Measurements from ENCODE around the gene MYO18B.

Gene MYO18B

DNA sequence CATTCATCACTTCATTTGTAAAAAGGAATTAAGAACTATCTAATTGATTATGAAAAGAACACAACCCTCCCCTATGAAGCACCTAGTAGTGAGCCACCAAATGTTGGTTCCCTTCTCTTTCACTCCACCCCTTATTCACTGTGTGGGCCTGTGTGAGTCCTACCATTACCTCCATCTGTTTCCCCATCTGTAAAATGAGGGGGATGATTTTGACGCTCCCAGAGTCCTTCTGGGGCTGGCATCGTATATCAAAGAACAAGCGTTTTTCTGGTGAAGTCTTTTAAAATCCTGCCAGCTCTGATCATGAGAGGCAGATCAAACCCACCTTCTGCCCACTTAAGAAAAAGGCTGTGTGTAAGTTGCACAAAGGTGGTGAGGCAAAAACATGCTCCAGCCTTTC is 330.6 kb downstream of the MYO18B start:
- TF ChIP-seq, protein P1, sequence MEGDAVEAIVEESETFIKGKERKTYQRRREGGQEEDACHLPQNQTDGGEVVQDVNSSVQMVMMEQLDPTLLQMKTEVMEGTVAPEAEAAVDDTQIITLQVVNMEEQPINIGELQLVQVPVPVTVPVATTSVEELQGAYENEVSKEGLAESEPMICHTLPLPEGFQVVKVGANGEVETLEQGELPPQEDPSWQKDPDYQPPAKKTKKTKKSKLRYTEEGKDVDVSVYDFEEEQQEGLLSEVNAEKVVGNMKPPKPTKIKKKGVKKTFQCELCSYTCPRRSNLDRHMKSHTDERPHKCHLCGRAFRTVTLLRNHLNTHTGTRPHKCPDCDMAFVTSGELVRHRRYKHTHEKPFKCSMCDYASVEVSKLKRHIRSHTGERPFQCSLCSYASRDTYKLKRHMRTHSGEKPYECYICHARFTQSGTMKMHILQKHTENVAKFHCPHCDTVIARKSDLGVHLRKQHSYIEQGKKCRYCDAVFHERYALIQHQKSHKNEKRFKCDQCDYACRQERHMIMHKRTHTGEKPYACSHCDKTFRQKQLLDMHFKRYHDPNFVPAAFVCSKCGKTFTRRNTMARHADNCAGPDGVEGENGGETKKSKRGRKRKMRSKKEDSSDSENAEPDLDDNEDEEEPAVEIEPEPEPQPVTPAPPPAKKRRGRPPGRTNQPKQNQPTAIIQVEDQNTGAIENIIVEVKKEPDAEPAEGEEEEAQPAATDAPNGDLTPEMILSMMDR (IDR thresholded peaks at IDR 0.05; ENCODE audit: low read depth, low read length) = no peak
- H3K4me3 ChIP-seq (replicated peaks in 1 of 2; ENCODE audit: low read depth in 2 of 2, low read length in 2 of 2) = no peak overlapping the region
- DNase-seq (ENCODE audit: low read depth in 2 of 2) = no peak

DNA sequence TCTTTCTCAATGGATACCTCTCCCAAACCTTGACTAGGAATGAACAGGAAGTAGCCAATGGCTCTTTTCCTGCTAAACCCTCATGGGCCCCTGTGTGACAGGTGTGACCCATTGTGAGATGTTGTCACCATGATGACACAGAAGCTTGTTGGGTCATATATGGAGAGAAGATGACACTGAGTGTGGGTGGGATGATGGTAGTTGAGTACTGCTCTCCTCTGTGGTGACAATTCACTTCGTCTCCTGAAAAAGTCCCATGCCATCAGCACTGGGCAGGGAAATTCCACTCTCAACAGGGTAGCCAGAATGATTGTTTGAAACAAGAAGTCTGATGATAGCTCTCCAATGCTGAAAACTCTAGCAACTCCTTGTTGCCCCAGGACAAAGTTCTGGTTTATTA is 333.3 kb downstream of the MYO18B start:
- TF ChIP-seq, protein P1 (IDR thresholded peaks at IDR 0.05; ENCODE audit: low read depth, low read length) = no peak
- DNase-seq (ENCODE audit: low read depth in 2 of 2) = no peak
- no peak overlapping the region for H3K4me3 ChIP-seq (replicated peaks in 1 of 2; ENCODE audit: low read depth in 2 of 2, low read length in 2 of 2)

DNA sequence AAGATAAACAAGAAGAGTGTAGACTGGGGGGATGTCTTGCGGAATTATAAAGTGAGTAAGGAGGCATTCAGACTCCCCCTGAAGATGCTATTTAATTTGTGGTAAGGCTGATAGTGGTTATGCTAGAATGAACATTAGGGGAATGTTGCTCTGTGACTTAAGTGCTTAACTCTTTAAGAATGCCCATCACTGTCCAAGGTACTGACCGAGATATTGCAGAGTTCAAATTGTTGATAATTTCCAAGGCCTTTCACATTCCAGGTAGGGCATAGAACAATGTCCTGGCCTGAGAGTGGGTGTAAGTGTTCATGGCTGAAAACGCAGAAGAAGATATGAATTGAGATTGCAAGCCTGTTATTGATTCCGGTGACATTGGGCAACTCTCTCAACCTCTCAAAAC is 337.0 kb downstream of the MYO18B start:
- no peak overlapping the region for H3K4me3 ChIP-seq (replicated peaks in 1 of 2; ENCODE audit: low read depth in 2 of 2, low read length in 2 of 2)
- no peak for DNase-seq (ENCODE audit: low read depth in 2 of 2)
- TF ChIP-seq, protein P1 (IDR thresholded peaks at IDR 0.05; ENCODE audit: low read depth, low read length) = no peak

Data from cardiac fibroblast (primary cell).